ENCODE results near the gene ZNF426. TPM values are rescaled to one million over a fixed set of nuclear protein-coding genes. Genes with fewer than 3 reads are reported as not detected.
A peak's percentile ranks its signal among the peaks of the same experiment; 100 is the strongest.

ZNF426 gene
- total and polyA plus RNA-seq, 2 of the 13 experiments (the other 11 are each of a cell fraction or from before 2014, with no cell fraction given) = 3.8 to 14.9 TPM

DNA sequence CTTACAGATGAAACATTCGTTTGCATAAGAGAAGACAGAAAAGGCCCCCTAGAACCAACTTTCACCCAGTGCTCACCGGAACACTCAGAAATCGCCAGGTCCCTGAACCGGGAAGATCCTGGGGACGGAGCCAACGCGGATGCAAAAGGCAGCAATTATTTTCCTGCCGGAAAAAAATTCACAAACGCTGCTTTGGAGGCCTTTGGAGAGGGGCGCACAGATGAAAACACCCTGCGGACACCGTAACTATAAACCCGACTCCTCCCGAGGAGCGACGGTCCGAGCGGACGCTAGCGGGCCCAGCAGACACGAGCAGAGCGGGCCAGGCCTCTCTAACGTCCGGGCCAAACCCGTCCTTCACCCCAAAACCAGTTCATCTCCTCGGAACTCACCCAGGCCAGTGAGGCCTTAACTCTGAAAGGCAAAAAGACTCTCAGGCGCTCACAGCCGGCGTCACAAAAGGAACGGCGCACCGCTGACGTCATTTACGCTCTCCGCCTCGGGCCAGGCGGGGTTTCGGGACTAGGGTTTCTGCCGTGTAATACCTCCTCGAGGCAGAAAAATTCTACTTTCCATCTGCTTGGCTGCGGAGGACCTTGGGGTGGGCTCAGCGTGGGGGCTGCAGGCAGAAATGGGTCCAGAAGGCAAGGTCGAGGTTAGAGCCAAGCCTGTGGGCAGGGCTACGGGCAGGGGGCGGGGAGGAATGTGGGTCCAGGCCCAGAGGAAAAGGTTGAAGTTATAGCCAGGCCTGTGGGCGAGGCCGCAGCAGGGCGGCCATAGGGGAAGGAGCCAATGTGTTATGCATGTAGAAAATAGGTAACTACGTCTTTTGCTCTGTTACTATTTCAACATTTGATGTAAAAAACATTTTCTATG lies at the start of gene ZNF426 (continued):
- no peak for TF ChIP-seq ZNF619 (CRISPR knock-in tag; IDR thresholded peaks at IDR 0.05)
- TF ChIP-seq, protein P1, sequence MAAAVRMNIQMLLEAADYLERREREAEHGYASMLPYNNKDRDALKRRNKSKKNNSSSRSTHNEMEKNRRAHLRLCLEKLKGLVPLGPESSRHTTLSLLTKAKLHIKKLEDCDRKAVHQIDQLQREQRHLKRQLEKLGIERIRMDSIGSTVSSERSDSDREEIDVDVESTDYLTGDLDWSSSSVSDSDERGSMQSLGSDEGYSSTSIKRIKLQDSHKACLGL (CRISPR knock-in tag; IDR thresholded peaks at IDR 0.05) = peak; percentile 54; the same call in 1 of the 2 replicates
- no peak for TF ChIP-seq MAFF (IDR thresholded peaks at IDR 0.05; ENCODE audit: low read depth, low read length)
- TF ChIP-seq SMARCE1 (IDR thresholded peaks at IDR 0.05; ENCODE audit: borderline replicate concordance) = no peak
- peak; percentile 96 for TF ChIP-seq KMT2B (CRISPR knock-in tag; IDR thresholded peaks at IDR 0.05)
- no peak for TF ChIP-seq CHCHD3 (CRISPR knock-in tag; IDR thresholded peaks at IDR 0.05)
- TF ChIP-seq, protein P2, sequence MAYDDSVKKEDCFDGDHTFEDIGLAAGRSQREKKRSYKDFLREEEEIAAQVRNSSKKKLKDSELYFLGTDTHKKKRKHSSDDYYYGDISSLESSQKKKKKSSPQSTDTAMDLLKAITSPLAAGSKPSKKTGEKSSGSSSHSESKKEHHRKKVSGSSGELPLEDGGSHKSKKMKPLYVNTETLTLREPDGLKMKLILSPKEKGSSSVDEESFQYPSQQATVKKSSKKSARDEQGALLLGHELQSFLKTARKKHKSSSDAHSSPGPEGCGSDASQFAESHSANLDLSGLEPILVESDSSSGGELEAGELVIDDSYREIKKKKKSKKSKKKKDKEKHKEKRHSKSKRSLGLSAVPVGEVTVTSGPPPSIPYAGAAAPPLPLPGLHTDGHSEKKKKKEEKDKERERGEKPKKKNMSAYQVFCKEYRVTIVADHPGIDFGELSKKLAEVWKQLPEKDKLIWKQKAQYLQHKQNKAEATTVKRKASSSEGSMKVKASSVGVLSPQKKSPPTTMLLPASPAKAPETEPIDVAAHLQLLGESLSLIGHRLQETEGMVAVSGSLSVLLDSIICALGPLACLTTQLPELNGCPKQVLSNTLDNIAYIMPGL (CRISPR knock-in tag; IDR thresholded peaks at IDR 0.05; ENCODE audit: borderline replicate concordance in 1 of 2, low read depth in 1 of 2) = peak; percentile 69 to 89
- TF ChIP-seq MTF2 (CRISPR knock-in tag; IDR thresholded peaks at IDR 0.05; ENCODE audit: borderline replicate concordance) = 0 out of 2 replicates have a peak, but pooled peaks have one; percentile 76
- peak; percentile 8 to 75; a peak in 2 of 4 replicates for TF ChIP-seq KLF16 (CRISPR knock-in tag; IDR thresholded peaks at IDR 0.05)
- no peak for TF ChIP-seq MLLT10 (CRISPR knock-in tag; IDR thresholded peaks at IDR 0.05)
- TF ChIP-seq ZBTB21 (CRISPR knock-in tag; IDR thresholded peaks at IDR 0.05) = peak; percentile 91
- no peak for TF ChIP-seq RORA (CRISPR knock-in tag; IDR thresholded peaks at IDR 0.05)
- peak; percentile 76; the same call in 1 of the 2 replicates for TF ChIP-seq ZSCAN31 (CRISPR knock-in tag; IDR thresholded peaks at IDR 0.05; ENCODE audit: low read depth)
- TF ChIP-seq, protein P3, sequence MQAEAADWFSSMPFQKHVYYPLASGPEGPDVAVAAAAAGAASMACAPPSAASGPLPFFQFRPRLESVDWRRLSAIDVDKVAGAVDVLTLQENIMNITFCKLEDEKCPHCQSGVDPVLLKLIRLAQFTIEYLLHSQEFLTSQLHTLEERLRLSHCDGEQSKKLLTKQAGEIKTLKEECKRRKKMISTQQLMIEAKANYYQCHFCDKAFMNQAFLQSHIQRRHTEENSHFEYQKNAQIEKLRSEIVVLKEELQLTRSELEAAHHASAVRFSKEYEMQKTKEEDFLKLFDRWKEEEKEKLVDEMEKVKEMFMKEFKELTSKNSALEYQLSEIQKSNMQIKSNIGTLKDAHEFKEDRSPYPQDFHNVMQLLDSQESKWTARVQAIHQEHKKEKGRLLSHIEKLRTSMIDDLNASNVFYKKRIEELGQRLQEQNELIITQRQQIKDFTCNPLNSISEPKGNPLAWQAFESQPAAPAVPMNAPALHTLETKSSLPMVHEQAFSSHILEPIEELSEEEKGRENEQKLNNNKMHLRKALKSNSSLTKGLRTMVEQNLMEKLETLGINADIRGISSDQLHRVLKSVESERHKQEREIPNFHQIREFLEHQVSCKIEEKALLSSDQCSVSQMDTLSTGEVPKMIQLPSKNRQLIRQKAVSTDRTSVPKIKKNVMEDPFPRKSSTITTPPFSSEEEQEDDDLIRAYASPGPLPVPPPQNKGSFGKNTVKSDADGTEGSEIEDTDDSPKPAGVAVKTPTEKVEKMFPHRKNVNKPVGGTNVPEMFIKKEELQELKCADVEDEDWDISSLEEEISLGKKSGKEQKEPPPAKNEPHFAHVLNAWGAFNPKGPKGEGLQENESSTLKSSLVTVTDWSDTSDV (CRISPR knock-in tag; IDR thresholded peaks at IDR 0.05) = peak; percentile 54; the same call in 1 of the 2 replicates
- TF ChIP-seq ZNF883 (CRISPR knock-in tag; IDR thresholded peaks at IDR 0.05; ENCODE audit: not compliant biosample characterization) = no peak
- TF ChIP-seq ZSCAN22 (CRISPR knock-in tag; IDR thresholded peaks at IDR 0.05) = no peak
- TF ChIP-seq, protein P4, sequence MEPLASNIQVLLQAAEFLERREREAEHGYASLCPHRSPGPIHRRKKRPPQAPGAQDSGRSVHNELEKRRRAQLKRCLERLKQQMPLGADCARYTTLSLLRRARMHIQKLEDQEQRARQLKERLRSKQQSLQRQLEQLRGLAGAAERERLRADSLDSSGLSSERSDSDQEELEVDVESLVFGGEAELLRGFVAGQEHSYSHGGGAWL (CRISPR knock-in tag; IDR thresholded peaks at IDR 0.05) = 0 out of 2 replicates have a peak, but pooled peaks have one; percentile 50
- TF ChIP-seq, protein P5, sequence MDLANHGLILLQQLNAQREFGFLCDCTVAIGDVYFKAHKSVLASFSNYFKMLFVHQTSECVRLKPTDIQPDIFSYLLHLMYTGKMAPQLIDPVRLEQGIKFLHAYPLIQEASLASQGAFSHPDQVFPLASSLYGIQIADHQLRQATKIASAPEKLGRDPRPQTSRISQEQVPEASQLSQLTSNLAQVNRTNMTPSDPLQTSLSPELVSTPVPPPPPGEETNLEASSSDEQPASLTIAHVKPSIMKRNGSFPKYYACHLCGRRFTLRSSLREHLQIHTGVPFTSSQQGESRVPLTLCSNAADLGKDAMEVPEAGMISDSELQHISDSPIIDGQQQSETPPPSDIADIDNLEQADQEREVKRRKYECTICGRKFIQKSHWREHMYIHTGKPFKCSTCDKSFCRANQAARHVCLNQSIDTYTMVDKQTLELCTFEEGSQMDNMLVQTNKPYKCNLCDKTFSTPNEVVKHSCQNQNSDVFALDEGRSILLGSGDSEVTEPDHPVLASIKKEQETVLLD (CRISPR knock-in tag; IDR thresholded peaks at IDR 0.05; ENCODE audit: low read depth) = peak; percentile 29; the same call in 1 of the 2 replicates
- TF ChIP-seq RFX1 (IDR thresholded peaks at IDR 0.05) = no peak
- TF ChIP-seq EHMT2 (IDR thresholded peaks at IDR 0.05; ENCODE audit: borderline replicate concordance, low read depth, low read length) = peak; percentile 40; the same call in 1 of the 2 replicates
- no peak for TF ChIP-seq NBN (conservative IDR thresholded peaks at IDR 0.05)
